Astrocyte (in vitro differentiated cells and primary cell): ENCODE data around the gene MATN4.

Source experiments
- CTCF ChIP-seq: IDR thresholded peaks from 2 replicates; pipeline ENCODE4 v1.5.1; 2011; ENCODE audit warnings: low read depth, mild to moderate bottlenecking, inconsistent platforms, low read length, moderate library complexity; ENCODE audit not compliant: insufficient read depth
- EZH2 ChIP-seq: IDR thresholded peaks from 2 replicates; pipeline ENCODE4 v1.6.1; 2012; ENCODE audit warnings: mild to moderate bottlenecking, low read length, inconsistent platforms; ENCODE audit not compliant: insufficient read depth

GRCh38 chr20:45339084-45339483, 31.0 kb upstream of the MATN4 start:
- no peak for TF ChIP-seq CTCF
- TF ChIP-seq EZH2, result no peak
